HEK293 (cell line): ENCODE data around the gene PLEKHA6.
A peak's percentile ranks its signal among the peaks of the same experiment; 100 is the strongest.

Source experiments
- CTCF ChIA-PET: fragments of 350-600 bp; formaldehyde crosslinking; extraction: SDS; loops from one replicate; lab custom pipeline; 2021; ENCODE audit warnings: antibody characterized with exemption; lab: Yijun Ruan, JAX
- POLR2A ChIA-PET: fragments of 300-600 bp; formaldehyde crosslinking; extraction: SDS; loops from one replicate; lab custom pipeline; 2020; ENCODE audit warnings: antibody characterized with exemption, inconsistent platforms; lab: Yijun Ruan, JAX
- H3K27ac ChIP-seq: fragments of 200-500 bp; sonication (Bioruptor generic); 2 replicates; pipeline ENCODE4 v1.5.1; 2014; ENCODE audit warnings: low read depth, low read length, control low read depth, inconsistent platforms; ENCODE audit errors: extremely low read depth
- H3K36me3 ChIP-seq, 2 experiments: fragments of 200-500 bp in 1 of 2; sonication (Bioruptor generic) in 1 of 2; 1 replicate in 1 of 2; 2 replicates in 1 of 2; pipeline ENCODE4 v1.5.1; 2014 to 2017; ENCODE audit warnings: inconsistent platforms in 2 of 2, low read length in 2 of 2; ENCODE audit not compliant: control insufficient read depth in 2 of 2, insufficient read depth in 1 of 2
- H3K4me1 ChIP-seq: fragments of 200-500 bp; sonication (Bioruptor generic); 2 replicates; pipeline ENCODE4 v1.5.1; 2014; ENCODE audit warnings: mild to moderate bottlenecking, low read length, inconsistent platforms; ENCODE audit not compliant: control insufficient read depth, insufficient read depth
- H3K4me3 ChIP-seq: 2 replicates; pipeline ENCODE4 v1.5.1; 2011; ENCODE audit warnings: low read depth, mild to moderate bottlenecking, control low read depth, low read length, moderate library complexity
- H3K9me3 ChIP-seq: fragments of 200-500 bp; sonication (Bioruptor generic); 2 replicates; pipeline ENCODE4 v1.5.1; 2014; ENCODE audit warnings: low read depth, low read length, inconsistent platforms; ENCODE audit not compliant: control insufficient read depth, insufficient read depth
- GLIS1 ChIP-seq: fragments of 450-650 bp; formaldehyde crosslinking; IDR thresholded peaks from 2 replicates; pipeline ENCODE4 v1.5.1; 2016; ENCODE audit warnings: missing biosample characterization, missing genetic modification characterization
- OSR2 ChIP-seq: fragments of 450-650 bp; formaldehyde crosslinking; IDR thresholded peaks from 2 replicates; pipeline ENCODE4 v1.5.1; 2016; ENCODE audit warnings: missing biosample characterization, missing genetic modification characterization
- OVOL3 ChIP-seq: fragments of 450-650 bp; formaldehyde crosslinking; IDR thresholded peaks from 2 replicates; pipeline ENCODE4 v1.5.1; 2016; ENCODE audit warnings: missing biosample characterization, missing genetic modification characterization
- PRDM1 ChIP-seq: fragments of 450-650 bp; formaldehyde crosslinking; IDR thresholded peaks from 2 replicates; pipeline ENCODE4; 2016; ENCODE audit warnings: missing biosample characterization, missing genetic modification characterization
- SCRT2 ChIP-seq: fragments of 450-650 bp; formaldehyde crosslinking; IDR thresholded peaks from 2 replicates; pipeline ENCODE4 v1.5.1; 2016; ENCODE audit warnings: missing biosample characterization, missing genetic modification characterization
- ZBTB7A ChIP-seq: fragments of 450-650 bp; formaldehyde crosslinking; IDR thresholded peaks from 2 replicates; pipeline ENCODE4 v1.5.1; 2016; ENCODE audit warnings: low read depth, missing biosample characterization, missing genetic modification characterization
- ZFHX2 ChIP-seq: fragments of 450-650 bp; formaldehyde crosslinking; conservative IDR thresholded peaks from 2 replicates; pipeline ENCODE4 v1.5.1; 2016; ENCODE audit warnings: missing biosample characterization, missing genetic modification characterization
- ZFP69B ChIP-seq: fragments of 450-650 bp; formaldehyde crosslinking; IDR thresholded peaks from 2 replicates; pipeline ENCODE4 v1.5.1; 2016; ENCODE audit warnings: missing biosample characterization, missing genetic modification characterization
- ZIC2 ChIP-seq: fragments of 450-650 bp; formaldehyde crosslinking; IDR thresholded peaks from 2 replicates; pipeline ENCODE4 v1.5.1; 2016; ENCODE audit warnings: missing biosample characterization, missing genetic modification characterization
- ZNF10 ChIP-seq: fragments of 450-650 bp; formaldehyde crosslinking; IDR thresholded peaks from 2 replicates; pipeline ENCODE4 v1.5.1; 2017; ENCODE audit warnings: missing biosample characterization, missing genetic modification characterization
- ZNF157 ChIP-seq: fragments of 450-650 bp; formaldehyde crosslinking; IDR thresholded peaks from 2 replicates; pipeline ENCODE4 v1.5.1; 2016; ENCODE audit warnings: missing biosample characterization, missing genetic modification characterization
- ZNF211 ChIP-seq: fragments of 450-650 bp; formaldehyde crosslinking; IDR thresholded peaks from 2 replicates; pipeline ENCODE4 v1.5.1; 2016; ENCODE audit warnings: low read depth, missing biosample characterization, missing genetic modification characterization
- ZNF248 ChIP-seq: fragments of 450-650 bp; formaldehyde crosslinking; IDR thresholded peaks from 2 replicates; pipeline ENCODE4 v1.5.1; 2017; ENCODE audit warnings: missing biosample characterization, missing genetic modification characterization
- ZNF391 ChIP-seq: fragments of 450-650 bp; formaldehyde crosslinking; IDR thresholded peaks from 2 replicates; pipeline ENCODE4 v1.5.1; 2016; ENCODE audit warnings: low read depth, missing biosample characterization, missing genetic modification characterization, borderline replicate concordance
- ZNF561 ChIP-seq: fragments of 450-650 bp; IDR thresholded peaks from 2 replicates; pipeline ENCODE4 v1.5.1; 2018; ENCODE audit warnings: missing biosample characterization, missing genetic modification characterization, borderline replicate concordance
- ZNF677 ChIP-seq: fragments of 450-650 bp; IDR thresholded peaks from 2 replicates; pipeline ENCODE4 v1.5.0; 2018; ENCODE audit warnings: missing biosample characterization, mild to moderate bottlenecking, missing genetic modification characterization, moderate library complexity
- ZNF837 ChIP-seq: fragments of 450-650 bp; formaldehyde crosslinking; IDR thresholded peaks from 2 replicates; pipeline ENCODE4 v1.5.1; 2016; ENCODE audit warnings: missing biosample characterization, missing genetic modification characterization
- TF ChIP-seq, protein P1 (sequence below): fragments of 450-650 bp; formaldehyde crosslinking; IDR thresholded peaks from 2 replicates; pipeline ENCODE4 v1.5.1; 2016; ENCODE audit warnings: missing biosample characterization, missing genetic modification characterization
- TF ChIP-seq, protein P2 (sequence below): fragments of 450-650 bp; IDR thresholded peaks from 2 replicates; pipeline ENCODE4 v1.5.1; 2018; ENCODE audit warnings: missing biosample characterization, missing genetic modification characterization
- TF ChIP-seq, protein P3 (sequence below): fragments of 450-650 bp; formaldehyde crosslinking; IDR thresholded peaks from 2 replicates; pipeline ENCODE4 v1.5.1; 2017; ENCODE audit warnings: missing biosample characterization, missing genetic modification characterization
- TF ChIP-seq, protein P4 (sequence below): fragments of 450-650 bp; formaldehyde crosslinking; IDR thresholded peaks from 2 replicates; pipeline ENCODE4 v1.5.1; 2017; ENCODE audit warnings: missing biosample characterization, mild to moderate bottlenecking, missing genetic modification characterization, moderate library complexity
- TF ChIP-seq, protein P5 (sequence below): fragments of 450-650 bp; formaldehyde crosslinking; conservative IDR thresholded peaks from 2 replicates; pipeline ENCODE4 v1.5.1; 2016; ENCODE audit warnings: low read depth, missing biosample characterization, missing genetic modification characterization
- TF ChIP-seq, protein P6 (sequence below): fragments of 450-650 bp; formaldehyde crosslinking; IDR thresholded peaks from 2 replicates; pipeline ENCODE4 v1.5.1; 2016; ENCODE audit warnings: missing biosample characterization, missing genetic modification characterization, low read depth

The PLEKHA6 gene

DNA sequence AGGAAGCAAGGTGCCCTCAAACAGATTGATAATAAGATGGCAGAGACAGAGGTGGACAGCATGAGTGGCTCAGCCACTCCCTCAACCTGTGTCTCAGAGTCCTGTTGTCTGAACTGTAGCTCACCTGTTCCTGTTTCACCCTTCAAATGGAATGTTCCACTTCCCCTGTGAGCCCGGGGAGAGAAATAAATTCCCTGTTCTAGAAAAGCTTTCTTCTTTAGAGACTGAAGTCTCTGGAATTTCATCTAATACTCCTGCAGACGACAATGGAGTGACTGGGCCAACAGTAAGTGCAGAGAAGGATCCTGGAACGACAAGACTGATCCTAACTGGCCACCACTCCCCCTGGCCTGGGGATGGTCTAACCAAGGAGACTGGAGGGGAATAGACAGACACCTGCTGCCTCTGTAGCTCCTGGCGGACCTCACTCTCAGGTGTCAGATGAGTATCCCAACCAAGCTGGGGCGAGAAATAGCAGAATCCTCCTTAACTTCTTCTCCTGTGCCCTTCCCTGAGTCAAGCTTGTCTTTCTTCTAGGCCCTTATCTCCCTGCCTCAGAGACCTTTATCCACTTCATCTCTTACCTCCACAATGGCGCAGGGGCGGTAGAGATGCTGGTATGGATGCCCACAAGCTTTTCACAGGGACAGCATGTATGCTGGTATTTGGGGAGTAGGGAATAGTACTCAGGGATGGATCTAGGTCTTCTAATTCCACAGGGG is 45.4 kb downstream of the PLEKHA6 start (continued):
- TF ChIP-seq, protein P1, sequence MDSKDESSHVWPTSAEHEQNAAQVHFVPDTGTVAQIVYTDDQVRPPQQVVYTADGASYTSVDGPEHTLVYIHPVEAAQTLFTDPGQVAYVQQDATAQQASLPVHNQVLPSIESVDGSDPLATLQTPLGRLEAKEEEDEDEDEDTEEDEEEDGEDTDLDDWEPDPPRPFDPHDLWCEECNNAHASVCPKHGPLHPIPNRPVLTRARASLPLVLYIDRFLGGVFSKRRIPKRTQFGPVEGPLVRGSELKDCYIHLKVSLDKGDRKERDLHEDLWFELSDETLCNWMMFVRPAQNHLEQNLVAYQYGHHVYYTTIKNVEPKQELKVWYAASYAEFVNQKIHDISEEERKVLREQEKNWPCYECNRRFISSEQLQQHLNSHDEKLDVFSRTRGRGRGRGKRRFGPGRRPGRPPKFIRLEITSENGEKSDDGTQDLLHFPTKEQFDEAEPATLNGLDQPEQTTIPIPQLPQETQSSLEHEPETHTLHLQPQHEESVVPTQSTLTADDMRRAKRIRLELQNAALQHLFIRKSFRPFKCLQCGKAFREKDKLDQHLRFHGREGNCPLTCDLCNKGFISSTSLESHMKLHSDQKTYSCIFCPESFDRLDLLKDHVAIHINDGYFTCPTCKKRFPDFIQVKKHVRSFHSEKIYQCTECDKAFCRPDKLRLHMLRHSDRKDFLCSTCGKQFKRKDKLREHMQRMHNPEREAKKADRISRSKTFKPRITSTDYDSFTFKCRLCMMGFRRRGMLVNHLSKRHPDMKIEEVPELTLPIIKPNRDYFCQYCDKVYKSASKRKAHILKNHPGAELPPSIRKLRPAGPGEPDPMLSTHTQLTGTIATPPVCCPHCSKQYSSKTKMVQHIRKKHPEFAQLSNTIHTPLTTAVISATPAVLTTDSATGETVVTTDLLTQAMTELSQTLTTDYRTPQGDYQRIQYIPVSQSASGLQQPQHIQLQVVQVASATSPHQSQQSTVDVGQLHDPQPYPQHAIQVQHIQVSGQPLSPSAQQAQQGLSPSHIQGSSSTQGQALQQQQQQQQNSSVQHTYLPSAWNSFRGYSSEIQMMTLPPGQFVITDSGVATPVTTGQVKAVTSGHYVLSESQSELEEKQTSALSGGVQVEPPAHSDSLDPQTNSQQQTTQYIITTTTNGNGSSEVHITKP (tag by site-specific recombination), result peak; percentile 99
- TF ChIP-seq ZBTB7A (tag by site-specific recombination) (no peak), PRDM1 (tag by site-specific recombination) (no peak), SCRT2 (tag by site-specific recombination) (0 out of 2 replicates have a peak, but pooled peaks have one; percentile 11), ZNF391 (tag by site-specific recombination) (no peak), ZNF248 (no peak)
- TF ChIP-seq, protein P2, sequence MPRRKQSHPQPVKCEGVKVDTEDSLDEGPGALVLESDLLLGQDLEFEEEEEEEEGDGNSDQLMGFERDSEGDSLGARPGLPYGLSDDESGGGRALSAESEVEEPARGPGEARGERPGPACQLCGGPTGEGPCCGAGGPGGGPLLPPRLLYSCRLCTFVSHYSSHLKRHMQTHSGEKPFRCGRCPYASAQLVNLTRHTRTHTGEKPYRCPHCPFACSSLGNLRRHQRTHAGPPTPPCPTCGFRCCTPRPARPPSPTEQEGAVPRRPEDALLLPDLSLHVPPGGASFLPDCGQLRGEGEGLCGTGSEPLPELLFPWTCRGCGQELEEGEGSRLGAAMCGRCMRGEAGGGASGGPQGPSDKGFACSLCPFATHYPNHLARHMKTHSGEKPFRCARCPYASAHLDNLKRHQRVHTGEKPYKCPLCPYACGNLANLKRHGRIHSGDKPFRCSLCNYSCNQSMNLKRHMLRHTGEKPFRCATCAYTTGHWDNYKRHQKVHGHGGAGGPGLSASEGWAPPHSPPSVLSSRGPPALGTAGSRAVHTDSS (tag by site-specific recombination), result no peak
- TF ChIP-seq, protein P3, sequence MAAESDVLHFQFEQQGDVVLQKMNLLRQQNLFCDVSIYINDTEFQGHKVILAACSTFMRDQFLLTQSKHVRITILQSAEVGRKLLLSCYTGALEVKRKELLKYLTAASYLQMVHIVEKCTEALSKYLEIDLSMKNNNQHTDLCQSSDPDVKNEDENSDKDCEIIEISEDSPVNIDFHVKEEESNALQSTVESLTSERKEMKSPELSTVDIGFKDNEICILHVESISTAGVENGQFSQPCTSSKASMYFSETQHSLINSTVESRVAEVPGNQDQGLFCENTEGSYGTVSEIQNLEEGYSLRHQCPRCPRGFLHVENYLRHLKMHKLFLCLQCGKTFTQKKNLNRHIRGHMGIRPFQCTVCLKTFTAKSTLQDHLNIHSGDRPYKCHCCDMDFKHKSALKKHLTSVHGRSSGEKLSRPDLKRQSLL (tag by site-specific recombination), result no peak

DNA sequence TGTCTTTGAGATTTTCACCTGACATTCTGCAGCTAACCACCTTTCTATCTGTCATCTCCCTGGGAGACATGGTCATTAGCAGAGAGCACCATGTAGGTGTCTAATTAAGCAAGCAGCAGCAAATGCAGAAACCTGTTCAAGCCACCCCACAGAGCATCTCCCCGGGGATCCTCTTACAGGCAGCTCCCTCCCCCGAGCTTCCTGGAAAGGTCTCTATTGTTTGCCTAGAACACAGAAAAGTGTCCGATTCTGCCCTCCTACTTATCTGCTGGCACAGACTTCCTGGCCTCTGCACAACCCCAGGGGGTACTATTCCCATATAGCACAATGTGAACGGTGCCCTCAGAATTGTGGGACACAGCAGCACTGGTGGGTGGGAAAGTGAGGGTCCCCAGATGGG is 46.1 kb downstream of the PLEKHA6 start:
- TF ChIP-seq, protein P4, sequence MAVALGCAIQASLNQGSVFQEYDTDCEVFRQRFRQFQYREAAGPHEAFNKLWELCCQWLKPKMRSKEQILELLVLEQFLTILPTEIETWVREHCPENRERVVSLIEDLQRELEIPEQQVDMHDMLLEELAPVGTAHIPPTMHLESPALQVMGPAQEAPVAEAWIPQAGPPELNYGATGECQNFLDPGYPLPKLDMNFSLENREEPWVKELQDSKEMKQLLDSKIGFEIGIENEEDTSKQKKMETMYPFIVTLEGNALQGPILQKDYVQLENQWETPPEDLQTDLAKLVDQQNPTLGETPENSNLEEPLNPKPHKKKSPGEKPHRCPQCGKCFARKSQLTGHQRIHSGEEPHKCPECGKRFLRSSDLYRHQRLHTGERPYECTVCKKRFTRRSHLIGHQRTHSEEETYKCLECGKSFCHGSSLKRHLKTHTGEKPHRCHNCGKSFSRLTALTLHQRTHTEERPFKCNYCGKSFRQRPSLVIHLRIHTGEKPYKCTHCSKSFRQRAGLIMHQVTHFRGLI (tag by site-specific recombination), result no peak
- TF ChIP-seq, protein P5, sequence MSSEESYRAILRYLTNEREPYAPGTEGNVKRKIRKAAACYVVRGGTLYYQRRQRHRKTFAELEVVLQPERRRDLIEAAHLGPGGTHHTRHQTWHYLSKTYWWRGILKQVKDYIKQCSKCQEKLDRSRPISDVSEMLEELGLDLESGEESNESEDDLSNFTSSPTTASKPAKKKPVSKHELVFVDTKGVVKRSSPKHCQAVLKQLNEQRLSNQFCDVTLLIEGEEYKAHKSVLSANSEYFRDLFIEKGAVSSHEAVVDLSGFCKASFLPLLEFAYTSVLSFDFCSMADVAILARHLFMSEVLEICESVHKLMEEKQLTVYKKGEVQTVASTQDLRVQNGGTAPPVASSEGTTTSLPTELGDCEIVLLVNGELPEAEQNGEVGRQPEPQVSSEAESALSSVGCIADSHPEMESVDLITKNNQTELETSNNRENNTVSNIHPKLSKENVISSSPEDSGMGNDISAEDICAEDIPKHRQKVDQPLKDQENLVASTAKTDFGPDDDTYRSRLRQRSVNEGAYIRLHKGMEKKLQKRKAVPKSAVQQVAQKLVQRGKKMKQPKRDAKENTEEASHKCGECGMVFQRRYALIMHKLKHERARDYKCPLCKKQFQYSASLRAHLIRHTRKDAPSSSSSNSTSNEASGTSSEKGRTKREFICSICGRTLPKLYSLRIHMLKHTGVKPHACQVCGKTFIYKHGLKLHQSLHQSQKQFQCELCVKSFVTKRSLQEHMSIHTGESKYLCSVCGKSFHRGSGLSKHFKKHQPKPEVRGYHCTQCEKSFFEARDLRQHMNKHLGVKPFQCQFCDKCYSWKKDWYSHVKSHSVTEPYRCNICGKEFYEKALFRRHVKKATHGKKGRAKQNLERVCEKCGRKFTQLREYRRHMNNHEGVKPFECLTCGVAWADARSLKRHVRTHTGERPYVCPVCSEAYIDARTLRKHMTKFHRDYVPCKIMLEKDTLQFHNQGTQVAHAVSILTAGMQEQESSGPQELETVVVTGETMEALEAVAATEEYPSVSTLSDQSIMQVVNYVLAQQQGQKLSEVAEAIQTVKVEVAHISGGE (tag by site-specific recombination), result no peak
- TF ChIP-seq GLIS1 (tag by site-specific recombination), result peak; percentile 99
- TF ChIP-seq PRDM1 (tag by site-specific recombination), result no peak
- TF ChIP-seq, protein P6, sequence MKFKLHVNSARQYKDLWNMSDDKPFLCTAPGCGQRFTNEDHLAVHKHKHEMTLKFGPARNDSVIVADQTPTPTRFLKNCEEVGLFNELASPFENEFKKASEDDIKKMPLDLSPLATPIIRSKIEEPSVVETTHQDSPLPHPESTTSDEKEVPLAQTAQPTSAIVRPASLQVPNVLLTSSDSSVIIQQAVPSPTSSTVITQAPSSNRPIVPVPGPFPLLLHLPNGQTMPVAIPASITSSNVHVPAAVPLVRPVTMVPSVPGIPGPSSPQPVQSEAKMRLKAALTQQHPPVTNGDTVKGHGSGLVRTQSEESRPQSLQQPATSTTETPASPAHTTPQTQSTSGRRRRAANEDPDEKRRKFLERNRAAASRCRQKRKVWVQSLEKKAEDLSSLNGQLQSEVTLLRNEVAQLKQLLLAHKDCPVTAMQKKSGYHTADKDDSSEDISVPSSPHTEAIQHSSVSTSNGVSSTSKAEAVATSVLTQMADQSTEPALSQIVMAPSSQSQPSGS, result no peak
- no peak for TF ChIP-seq ZNF677 (tag by site-specific recombination)
- TF ChIP-seq ZFHX2 (tag by site-specific recombination), result peak; percentile 34; the same call in 1 of the 2 replicates
- TF ChIP-seq ZNF837 (tag by site-specific recombination), result no peak
- TF ChIP-seq OVOL3, result no peak
- no peak for TF ChIP-seq ZNF10 (tag by site-specific recombination)
- no peak for TF ChIP-seq ZNF561
- TF ChIP-seq ZNF211 (tag by site-specific recombination), result no peak
- 0 out of 2 replicates have a peak, but pooled peaks have one; percentile 9 for TF ChIP-seq OSR2 (tag by site-specific recombination)
- TF ChIP-seq ZNF157 (tag by site-specific recombination), result no peak
- no peak for TF ChIP-seq ZFP69B
- peak; percentile 75 for TF ChIP-seq ZIC2
- CTCF ChIA-PET, result interaction anchor here (0.6 to 1.5 kb wide), 6 partner anchors 27 to 100 kb away, joined by 3 to 5 read pairs (median 4); partner anchors contain the start of gene GOLT1A
- no peaks in the 10 kb centered on the region for H3K9me3 ChIP-seq
- H3K27ac ChIP-seq, result no peak overlapping the region
- H3K4me1 ChIP-seq, result no peaks in the 10 kb centered on the region; the same call in 1 of the 2 replicates
- POLR2A ChIA-PET, result interaction anchor here (0.8 to 1.3 kb wide), 2 partner anchors 8 to 15 kb away, joined by 3 to 5 read pairs; no protein-coding TSS in a partner anchor
- H3K36me3 ChIP-seq, result no peaks in the 10 kb centered on the region
- H3K4me3 ChIP-seq, result no peak overlapping the region
